ENCODE data around the gene NOL7. TPM values are rescaled to one million over a fixed set of nuclear protein-coding genes. Genes with fewer than 3 reads are reported as not detected.

NOL7 gene
- total RNA-seq, 1 donor from 2014 or later = 67.5 TPM

DNA sequence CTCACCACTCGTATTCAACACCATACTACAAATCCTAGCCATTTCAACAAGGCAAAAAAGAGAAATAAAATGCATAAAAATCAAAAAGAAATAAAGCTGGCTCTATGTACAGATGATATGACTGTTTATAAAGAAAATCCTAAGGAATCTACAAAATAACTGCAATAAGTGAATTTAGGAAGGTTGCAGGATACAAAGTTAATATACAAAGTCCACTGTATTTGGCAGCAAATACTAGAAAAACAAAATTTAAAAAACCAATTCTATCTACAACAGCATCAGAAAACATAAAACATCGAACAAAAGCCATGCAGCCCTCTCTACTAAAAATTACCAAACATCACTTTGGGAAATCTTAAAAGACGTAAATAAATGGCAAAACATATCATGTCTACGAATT, 48.9 kb downstream of the NOL7 start:
- intact Hi-C loops (cut with micrococcal nuclease) = loop anchor here (2.0 kb wide), 1 partner anchor 17 kb away; no protein-coding TSS in a partner anchor

DNA sequence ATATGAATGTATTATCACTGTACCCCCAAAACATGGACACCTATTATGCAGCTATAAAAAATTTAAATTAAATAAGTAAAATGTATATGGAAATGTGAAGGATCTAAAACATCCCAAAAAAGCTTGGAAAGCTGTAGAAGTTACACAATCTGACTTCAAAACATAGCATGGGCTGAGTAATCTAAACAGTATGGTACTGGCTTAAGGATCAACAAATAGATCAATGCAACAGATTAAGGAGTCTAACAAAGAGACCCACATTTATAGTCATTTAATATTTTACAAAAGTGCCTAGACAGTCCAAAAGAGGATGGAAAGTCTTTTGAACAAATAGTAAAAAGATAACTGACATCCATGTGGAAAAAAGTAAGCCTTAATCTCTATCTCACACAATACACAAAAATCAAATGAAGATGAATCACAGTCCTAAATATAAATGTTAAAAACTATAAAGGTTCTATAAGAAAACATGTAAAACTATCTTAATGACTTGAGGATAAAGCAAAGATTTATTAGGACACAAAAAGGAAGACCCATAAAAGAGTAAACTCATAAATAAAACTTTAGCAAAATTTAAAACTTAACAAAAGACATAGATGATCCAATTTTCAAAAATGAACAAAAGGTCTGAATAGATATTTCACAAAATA, 49.7 kb downstream of the NOL7 start:
- ChIA-PET POLR2A (interaction anchor here (1.1 kb wide), 1 partner anchor 13 kb away, joined by 3 read pairs; no protein-coding TSS in a partner anchor), CTCF (no interaction called here)
- TF ChIP-seq, protein P1, sequence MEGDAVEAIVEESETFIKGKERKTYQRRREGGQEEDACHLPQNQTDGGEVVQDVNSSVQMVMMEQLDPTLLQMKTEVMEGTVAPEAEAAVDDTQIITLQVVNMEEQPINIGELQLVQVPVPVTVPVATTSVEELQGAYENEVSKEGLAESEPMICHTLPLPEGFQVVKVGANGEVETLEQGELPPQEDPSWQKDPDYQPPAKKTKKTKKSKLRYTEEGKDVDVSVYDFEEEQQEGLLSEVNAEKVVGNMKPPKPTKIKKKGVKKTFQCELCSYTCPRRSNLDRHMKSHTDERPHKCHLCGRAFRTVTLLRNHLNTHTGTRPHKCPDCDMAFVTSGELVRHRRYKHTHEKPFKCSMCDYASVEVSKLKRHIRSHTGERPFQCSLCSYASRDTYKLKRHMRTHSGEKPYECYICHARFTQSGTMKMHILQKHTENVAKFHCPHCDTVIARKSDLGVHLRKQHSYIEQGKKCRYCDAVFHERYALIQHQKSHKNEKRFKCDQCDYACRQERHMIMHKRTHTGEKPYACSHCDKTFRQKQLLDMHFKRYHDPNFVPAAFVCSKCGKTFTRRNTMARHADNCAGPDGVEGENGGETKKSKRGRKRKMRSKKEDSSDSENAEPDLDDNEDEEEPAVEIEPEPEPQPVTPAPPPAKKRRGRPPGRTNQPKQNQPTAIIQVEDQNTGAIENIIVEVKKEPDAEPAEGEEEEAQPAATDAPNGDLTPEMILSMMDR (IDR thresholded peaks at IDR 0.05) = no peak

More for the DNA sequence above, 48.9 kb downstream of the NOL7 start:
- POLR2A ChIA-PET = interaction anchor here (1.1 kb wide), 1 partner anchor 14 kb away, joined by 3 read pairs; no protein-coding TSS in a partner anchor
- Mint-ChIP-seq H3K36me3 (ENCODE audit: low read depth) (no peaks in the 10 kb centered on the region), H3K27me3 (no peaks in the 10 kb centered on the region), H3K4me3 (no peak overlapping the region), H3K9me3 (no peaks in the 10 kb centered on the region), H3K27ac (no peak overlapping the region), H3K4me1 (peaks cover 76% of the 10 kb centered on the region)
- TF ChIP-seq, protein P1 (IDR thresholded peaks at IDR 0.05) = no peak
- ATAC-seq (ENCODE audit: low read depth) (no peak), DNase-seq (no peak)
- CTCF ChIA-PET = no interaction called here

DNA sequence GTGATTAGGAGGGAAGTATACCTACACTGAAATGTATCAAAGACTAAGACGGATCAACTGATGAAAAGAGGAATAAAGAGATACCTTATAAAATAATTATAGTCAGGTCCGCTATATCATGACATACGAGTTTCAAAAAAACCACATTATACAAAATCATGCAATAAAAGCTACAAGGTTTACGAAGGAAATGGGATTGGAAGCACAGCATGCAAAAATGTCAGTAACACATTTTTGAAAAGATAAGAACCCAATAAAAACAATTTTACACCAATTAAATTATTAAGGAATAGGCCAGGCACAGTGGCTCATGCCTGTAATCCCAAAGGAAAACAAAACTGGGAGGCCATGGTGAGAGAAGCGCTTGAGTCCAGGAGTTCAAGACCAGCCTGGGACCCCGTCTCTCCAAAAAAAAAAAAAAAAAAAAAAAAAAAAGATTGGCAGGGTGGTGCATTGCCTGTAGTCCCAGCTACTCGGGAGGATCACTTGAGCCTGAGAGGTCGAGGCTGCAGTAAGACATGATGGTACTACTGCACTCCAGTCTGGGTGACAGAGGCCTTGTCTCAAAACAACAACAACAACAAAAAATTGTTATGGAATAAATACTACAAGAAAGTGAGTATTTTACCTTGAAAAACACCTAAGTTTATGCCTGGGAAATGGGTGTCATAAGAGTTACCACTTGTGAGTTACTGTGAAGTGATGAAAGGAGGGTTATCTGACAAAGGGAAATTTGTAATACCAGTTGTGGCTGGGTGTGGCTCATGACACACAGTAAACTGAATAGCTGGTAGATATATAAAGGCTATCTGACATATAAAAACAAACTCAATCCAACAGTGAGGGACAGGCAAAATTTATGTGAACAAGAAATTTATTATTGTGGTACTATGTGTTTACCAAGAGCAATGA, 51.3 kb downstream of the NOL7 start:
- Mint-ChIP-seq H3K9me3 (peaks cover 2% of the 10 kb centered on the region), H3K36me3 (ENCODE audit: low read depth) (peaks cover 10% of the 10 kb centered on the region), H3K27ac (no peak overlapping the region), H3K4me3 (no peak overlapping the region), H3K4me1 (peaks cover 70% of the 10 kb centered on the region), H3K27me3 (no peaks in the 10 kb centered on the region)
- TF ChIP-seq, protein P1 (IDR thresholded peaks at IDR 0.05) = no peak
- no peak for DNase-seq
- CTCF ChIA-PET = no interaction called here
- intact Hi-C loops (cut with micrococcal nuclease) = loop anchor here (5.0 kb wide), 1 partner anchor 36 kb away; no protein-coding TSS in a partner anchor
- POLR2A ChIA-PET = no interaction called here
- ATAC-seq (ENCODE audit: low read depth) = no peak

More for the DNA sequence above, 49.7 kb downstream of the NOL7 start:
- DNase-seq (no peak), ATAC-seq (ENCODE audit: low read depth) (no peak)
- H3K27me3 Mint-ChIP-seq = no peaks in the 10 kb centered on the region
- no peaks in the 10 kb centered on the region for H3K9me3 Mint-ChIP-seq
- H3K36me3 Mint-ChIP-seq (ENCODE audit: low read depth) = peaks cover 4% of the 10 kb centered on the region
- intact Hi-C loops (cut with micrococcal nuclease) = loop anchor here (2.0 to 5.0 kb wide), 2 partner anchors 16 to 37 kb away; no protein-coding TSS in a partner anchor
- no peak overlapping the region for H3K4me3 Mint-ChIP-seq
- H3K4me1 Mint-ChIP-seq = peaks cover 82% of the 10 kb centered on the region
- H3K27ac Mint-ChIP-seq = no peak overlapping the region

DNA sequence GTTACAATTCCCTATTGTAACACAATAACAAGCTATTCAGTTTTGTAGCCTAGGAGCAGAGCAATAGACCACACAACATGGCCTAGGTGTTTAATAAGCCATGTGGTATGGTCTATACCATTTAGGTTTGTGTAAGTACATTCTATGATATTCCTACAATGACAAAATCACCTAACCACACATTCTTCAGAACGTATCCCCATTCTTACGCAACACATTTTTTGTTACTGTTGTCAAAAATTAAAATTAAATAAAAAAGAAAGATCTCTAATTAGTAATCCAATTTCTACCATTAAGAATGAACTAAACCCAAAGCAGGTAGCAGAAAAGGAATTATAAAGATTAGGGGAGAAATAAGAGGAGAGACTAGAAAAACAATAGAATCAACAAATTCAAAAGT, 52.5 kb downstream of the NOL7 start:
- H3K9me3 Mint-ChIP-seq = peaks cover 2% of the 10 kb centered on the region
- no peak for ATAC-seq (ENCODE audit: low read depth)
- TF ChIP-seq, protein P1 (IDR thresholded peaks at IDR 0.05) = no peak
- H3K4me1 Mint-ChIP-seq = peaks cover 73% of the 10 kb centered on the region
- intact Hi-C loops (cut with micrococcal nuclease) = loop anchor here (5.0 kb wide), 1 partner anchor 35 kb away; no protein-coding TSS in a partner anchor
- ChIA-PET CTCF (no interaction called here), POLR2A (interaction anchor here (1.4 kb wide), 1 partner anchor 52 kb away, joined by 4 read pairs; the partner anchor contains the start of gene NOL7)
- H3K36me3 Mint-ChIP-seq (ENCODE audit: low read depth) = peaks cover 10% of the 10 kb centered on the region
- H3K4me3 Mint-ChIP-seq = no peak overlapping the region
- H3K27me3 Mint-ChIP-seq = no peaks in the 10 kb centered on the region
- H3K27ac Mint-ChIP-seq = no peak overlapping the region
- DNase-seq = no peak
